ENCODE measurements around the gene STAG3.
"Not testable (repeated sequence)": the region's sequence is repeated elsewhere in the genome, so short reads cannot be mapped to it uniquely, and the experiment has no call there.

STAG3 gene

GRCh38 chr7:100217934-100218333, 40.2 kb downstream of the STAG3 start:
- peak; percentile 92 for DNase-seq

GRCh38 chr7:100219271-100219737, 41.6 kb downstream of the STAG3 start:
- DNase-seq, result no peak

GRCh38 chr7:100219801-100220585, 42.3 kb downstream of the STAG3 start, which contains the start of gene PVRIG:
TSS of gene PVRIG (plus strand) at chr7:100219949. CDS start at chr7:100219971, 22 bp downstream.
- not testable (repeated sequence) for DNase-seq

- DNase-seq, result no peak
Measured at GRCh38 chr7:100220586-100221230, 43.0 kb downstream of the STAG3 start.

- DNase-seq, result no peak
Measured at GRCh38 chr7:100221231-100221718, 43.6 kb downstream of the STAG3 start.

- DNase-seq, result no peak
Measured at GRCh38 chr7:100221767-100222444, 44.2 kb downstream of the STAG3 start.

- DNase-seq, result no peak
Measured at GRCh38 chr7:100222445-100223132, 44.9 kb downstream of the STAG3 start.

GRCh38 chr7:100223376-100223927, 45.7 kb downstream of the STAG3 start:
- not testable (repeated sequence) for DNase-seq

GRCh38 chr7:100224891-100225290, 47.2 kb downstream of the STAG3 start:
- not testable (repeated sequence) for DNase-seq

- not testable (repeated sequence) for DNase-seq
Measured at GRCh38 chr7:100234660-100235317, 57.1 kb downstream of the STAG3 start.

- DNase-seq, result not testable (repeated sequence)
Measured at GRCh38 chr7:100239975-100240374, 62.3 kb downstream of the STAG3 start.

- DNase-seq, result not testable (repeated sequence)
Measured at GRCh38 chr7:100243385-100243784, 65.7 kb downstream of the STAG3 start.

- not testable (repeated sequence) for DNase-seq
Measured at GRCh38 chr7:100244988-100245605, 67.4 kb downstream of the STAG3 start.

GRCh38 chr7:100246121-100246864, 68.6 kb downstream of the STAG3 start:
- DNase-seq, result not testable (repeated sequence)

- not testable (repeated sequence) for DNase-seq
Measured at GRCh38 chr7:100246865-100247137, 69.1 kb downstream of the STAG3 start.

GRCh38 chr7:100247152-100247757, 69.5 kb downstream of the STAG3 start:
- peak; percentile 98 for DNase-seq

GRCh38 chr7:100248483-100248882, 70.8 kb downstream of the STAG3 start:
- DNase-seq, result no peak

GRCh38 chr7:100257017-100257416, 79.3 kb downstream of the STAG3 start:
- DNase-seq, result no peak

GRCh38 chr7:100259984-100260383, 82.3 kb downstream of the STAG3 start:
- DNase-seq, result not testable (repeated sequence)

GRCh38 chr7:100262896-100263295, 85.2 kb downstream of the STAG3 start:
- not testable (repeated sequence) for DNase-seq
